Thoracic aorta (tissue), 2 donors: ENCODE data around the gene SLC22A16. TPM values are rescaled to one million over a fixed set of nuclear protein-coding genes. Genes with fewer than 3 reads are reported as not detected.

Experiments used
- ATAC-seq: fragments of 150-250 bp; one replicate; pipeline ENCODE4 v1.8.0; 2017; ENCODE audit warnings: low read depth; ENCODE audit not compliant: insufficient number of reproducible peaks, low FRiP score
- DNase-seq: peaks from one replicate; pipeline ENCODE4 v3.0.0-alpha.2; 2020; ENCODE audit warnings: low spot score
- H3K27ac ChIP-seq, 2 donors: fragments of 200-600 bp; sonication (generic); 1 replicate in 1 of 2; 2 replicates in 1 of 2; pipeline ENCODE4 v1.5.1; 2016; ENCODE audit warnings: mild to moderate bottlenecking in 2 of 2, moderate library complexity in 2 of 2
- H3K27me3 ChIP-seq: fragments of 200-600 bp; sonication (generic); replicated peaks from 2 replicates; pipeline ENCODE4 v1.6.0; 2016; ENCODE audit warnings: mild to moderate bottlenecking; ENCODE audit not compliant: insufficient read depth
- H3K36me3 ChIP-seq: fragments of 200-600 bp; sonication (generic); one replicate; pipeline ENCODE4 v1.5.1; 2016
- H3K4me1 ChIP-seq, 2 donors: fragments of 200-600 bp; sonication (generic); 1 replicate in 1 of 2; 2 replicates in 1 of 2; pipeline versions ENCODE4 v1.5.1 to v1.6.0; 2016; ENCODE audit warnings: low read depth in 2 of 2, mild to moderate bottlenecking in 1 of 2; ENCODE audit not compliant: control insufficient read depth in 1 of 2
- H3K4me3 ChIP-seq: fragments of 200-600 bp; sonication (generic); 2 replicates; pipeline ENCODE4 v1.5.1; 2016; ENCODE audit warnings: mild to moderate bottlenecking
- H3K9me3 ChIP-seq: fragments of 200-600 bp; sonication (generic); 2 replicates; pipeline ENCODE4 v1.5.1; 2016
- total RNA-seq, 2 donors: library from RNA; depleted of rRNA; stranded (reverse); fragments of >200 nt; gene quantifications; one replicate each; pipeline versions ENCODE4 v1.1.0 to v1.2.3, GENCODE V29; 2016
- TF ChIP-seq, protein P1 (sequence below): fragments of 200-600 bp; sonication (generic); IDR thresholded peaks from one replicate; pipeline ENCODE4 v1.5.1; 2019; ENCODE audit warnings: antibody characterized with exemption

The SLC22A16 gene
- total RNA-seq, 2 donors from 2014 or later = 3.8 TPM; not detected in 1

- no peak overlapping the region for H3K4me3 ChIP-seq
- DNase-seq = no peak
- no peak overlapping the region for H3K27ac ChIP-seq
- H3K9me3 ChIP-seq = no peaks in the 10 kb centered on the region
- no peak for ATAC-seq
- no peaks in the 10 kb centered on the region for H3K27me3 ChIP-seq
- H3K4me1 ChIP-seq = no peaks in the 10 kb centered on the region
- TF ChIP-seq, protein P1, sequence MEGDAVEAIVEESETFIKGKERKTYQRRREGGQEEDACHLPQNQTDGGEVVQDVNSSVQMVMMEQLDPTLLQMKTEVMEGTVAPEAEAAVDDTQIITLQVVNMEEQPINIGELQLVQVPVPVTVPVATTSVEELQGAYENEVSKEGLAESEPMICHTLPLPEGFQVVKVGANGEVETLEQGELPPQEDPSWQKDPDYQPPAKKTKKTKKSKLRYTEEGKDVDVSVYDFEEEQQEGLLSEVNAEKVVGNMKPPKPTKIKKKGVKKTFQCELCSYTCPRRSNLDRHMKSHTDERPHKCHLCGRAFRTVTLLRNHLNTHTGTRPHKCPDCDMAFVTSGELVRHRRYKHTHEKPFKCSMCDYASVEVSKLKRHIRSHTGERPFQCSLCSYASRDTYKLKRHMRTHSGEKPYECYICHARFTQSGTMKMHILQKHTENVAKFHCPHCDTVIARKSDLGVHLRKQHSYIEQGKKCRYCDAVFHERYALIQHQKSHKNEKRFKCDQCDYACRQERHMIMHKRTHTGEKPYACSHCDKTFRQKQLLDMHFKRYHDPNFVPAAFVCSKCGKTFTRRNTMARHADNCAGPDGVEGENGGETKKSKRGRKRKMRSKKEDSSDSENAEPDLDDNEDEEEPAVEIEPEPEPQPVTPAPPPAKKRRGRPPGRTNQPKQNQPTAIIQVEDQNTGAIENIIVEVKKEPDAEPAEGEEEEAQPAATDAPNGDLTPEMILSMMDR = no peak
- no peaks in the 10 kb centered on the region for H3K36me3 ChIP-seq
Observed at GRCh38 chr6:110448846-110449540, 27.4 kb downstream of the SLC22A16 start.

GRCh38 chr6:110447761-110448160 lies 28.7 kb downstream of the SLC22A16 start:
- Histone ChIP-seq H3K4me1 (no peaks in the 10 kb centered on the region), H3K36me3 (no peaks in the 10 kb centered on the region), H3K4me3 (no peak overlapping the region), H3K27me3 (no peaks in the 10 kb centered on the region), H3K27ac (no peak overlapping the region), H3K9me3 (no peaks in the 10 kb centered on the region)
- TF ChIP-seq, protein P1 = no peak
- ATAC-seq (no peak), DNase-seq (no peak)

- ATAC-seq (no peak), DNase-seq (no peak)
- H3K36me3 ChIP-seq = no peaks in the 10 kb centered on the region
- TF ChIP-seq, protein P1 = no peak
- no peaks in the 10 kb centered on the region for H3K27me3 ChIP-seq
- no peak overlapping the region for H3K27ac ChIP-seq
- no peaks in the 10 kb centered on the region for H3K9me3 ChIP-seq
- no peaks in the 10 kb centered on the region for H3K4me1 ChIP-seq
- no peak overlapping the region for H3K4me3 ChIP-seq
Observed at GRCh38 chr6:110446405-110446804, 30.0 kb downstream of the SLC22A16 start.

DNA sequence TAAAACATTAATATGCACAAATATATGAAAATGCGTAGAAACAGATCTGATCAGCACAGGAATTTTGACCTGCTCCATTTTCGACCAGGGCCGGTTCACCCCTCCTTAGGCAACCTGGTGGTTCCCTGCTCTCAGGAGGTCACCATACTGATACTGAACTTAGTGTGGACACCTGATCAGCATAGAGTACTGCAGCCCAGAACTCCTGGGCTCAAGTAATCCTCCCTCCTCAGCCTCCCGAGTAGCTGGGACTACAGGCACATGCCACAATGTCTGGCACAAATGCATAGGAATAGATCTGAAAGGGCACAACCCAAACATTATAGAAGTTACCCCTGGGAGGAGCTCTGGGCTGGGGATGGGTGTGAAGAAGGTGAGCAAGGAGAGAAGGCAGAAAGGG lies 36.4 kb downstream of the SLC22A16 start:
- no peak for DNase-seq
- Histone ChIP-seq H3K4me1 (no peaks in the 10 kb centered on the region), H3K4me3 (no peak overlapping the region), H3K27me3 (no peaks in the 10 kb centered on the region), H3K9me3 (no peaks in the 10 kb centered on the region), H3K36me3 (no peaks in the 10 kb centered on the region), H3K27ac (no peak overlapping the region)
- ATAC-seq = no peak
- TF ChIP-seq, protein P1 = no peak

GRCh38 chr6:110439356-110439755 lies 37.1 kb downstream of the SLC22A16 start:
- TF ChIP-seq, protein P1 = no peak
- no peak for DNase-seq
- Histone ChIP-seq H3K36me3 (no peaks in the 10 kb centered on the region), H3K4me3 (no peak overlapping the region), H3K27ac (no peak overlapping the region), H3K27me3 (no peaks in the 10 kb centered on the region), H3K9me3 (no peaks in the 10 kb centered on the region), H3K4me1 (no peaks in the 10 kb centered on the region)
- no peak for ATAC-seq
